Head of caudate nucleus (tissue), 42 donors: ENCODE measurements around the gene GDE1.

ENCODE experiments used
- DNase-seq, 42 donors: peaks; one replicate each; pipeline versions ENCODE4 v3.0.0 to v3.0.0-alpha.2; 2020 to 2021; ENCODE audit warnings: mixed read lengths in 7 of 42
- intact Hi-C: fragments of 100-400 bp; cut with DNase I; formaldehyde crosslinking; loops from one replicate; pipeline ENCODE4 v1.15.0; 2022

Gene GDE1

GRCh38 chr16:19502395-19503131, 19.3 kb downstream of the GDE1 start:
- DNase-seq: peak; percentile 43 to 94 (median 84)
- intact Hi-C loops: loop anchor here (5.0 to 10.0 kb wide), 2 partner anchors 98 to 415 kb away; no protein-coding TSS in a partner anchor

GRCh38 chr16:19499481-19499880, 22.4 kb downstream of the GDE1 start:
- intact Hi-C loops: no loop called here
- DNase-seq: peak in 1 of 42 donors; percentile 6

- intact Hi-C loops: no loop called here
- DNase-seq: peak in 1 of 42 donors; percentile 21
Measured at GRCh38 chr16:19499006-19499405, 22.9 kb downstream of the GDE1 start.

GRCh38 chr16:19497176-19497575, 24.7 kb downstream of the GDE1 start:
- intact Hi-C loops: no loop called here
- peak in 1 of 42 donors; percentile 32 for DNase-seq

- intact Hi-C loops: no loop called here
- no peak for DNase-seq
Measured at GRCh38 chr16:19490619-19491018, 31.3 kb downstream of the GDE1 start.

- intact Hi-C loops: no loop called here
- no peak for DNase-seq
Measured at GRCh38 chr16:19488213-19488640, 33.7 kb downstream of the GDE1 start.

- DNase-seq: no peak
- intact Hi-C loops: no loop called here
Measured at GRCh38 chr16:19486750-19487325, 35.1 kb downstream of the GDE1 start.

- no peak for DNase-seq
- intact Hi-C loops: no loop called here
Measured at GRCh38 chr16:19486051-19486450, 35.8 kb downstream of the GDE1 start.

- DNase-seq: no peak
- intact Hi-C loops: no loop called here
Measured at GRCh38 chr16:19485611-19486010, 36.3 kb downstream of the GDE1 start.

GRCh38 chr16:19484096-19484495, 37.8 kb downstream of the GDE1 start:
- intact Hi-C loops: no loop called here
- no peak for DNase-seq

- DNase-seq: no peak
- intact Hi-C loops: no loop called here
Measured at GRCh38 chr16:19482291-19482690, 39.6 kb downstream of the GDE1 start.

GRCh38 chr16:19481769-19482168, 40.1 kb downstream of the GDE1 start:
- DNase-seq: no peak
- intact Hi-C loops: no loop called here

GRCh38 chr16:19481296-19481695, 40.6 kb downstream of the GDE1 start:
- DNase-seq: no peak
- intact Hi-C loops: no loop called here

GRCh38 chr16:19479302-19479721, 42.6 kb downstream of the GDE1 start:
- DNase-seq: no peak
- intact Hi-C loops: no loop called here

- intact Hi-C loops: no loop called here
Measured at GRCh38 chr16:19478505-19478904, 43.4 kb downstream of the GDE1 start.

GRCh38 chr16:19474617-19475016, 47.3 kb downstream of the GDE1 start:
- intact Hi-C loops: no loop called here
- DNase-seq: no peak

More at GRCh38 chr16:19478505-19478904, 43.4 kb downstream of the GDE1 start:
- DNase-seq: no peak

GRCh38 chr16:19472482-19472881, 49.4 kb downstream of the GDE1 start:
- DNase-seq: no peak
- intact Hi-C loops: no loop called here

GRCh38 chr16:19468300-19468699, 53.6 kb downstream of the GDE1 start:
- DNase-seq: no peak
- intact Hi-C loops: no loop called here

- intact Hi-C loops: no loop called here
- DNase-seq: no peak
Measured at GRCh38 chr16:19463468-19464315, 58.2 kb downstream of the GDE1 start.

- DNase-seq: no peak
- intact Hi-C loops: no loop called here
Measured at GRCh38 chr16:19460397-19460796, 61.5 kb downstream of the GDE1 start.
